Colonic mucosa (tissue), 4 donors: ENCODE data around the gene EIF1AD. TPM values are rescaled to one million over a fixed set of nuclear protein-coding genes. Genes with fewer than 3 reads are reported as not detected.

ENCODE experiments used
- DNase-seq: peaks from one replicate; pipeline ENCODE4 v3.0.0-alpha.2; 2020
- H3K27ac ChIP-seq: fragments of 200-600 bp; one replicate; pipeline ENCODE4 v1.8.0; 2021
- H3K27me3 ChIP-seq: fragments of 200-600 bp; one replicate; pipeline ENCODE4 v1.8.0; 2021
- H3K36me3 ChIP-seq: fragments of 200-600 bp; one replicate; pipeline ENCODE4 v1.8.0; 2021
- H3K4me1 ChIP-seq: fragments of 200-600 bp; one replicate; pipeline ENCODE4 v1.8.0; 2021; ENCODE audit warnings: mild to moderate bottlenecking
- H3K4me3 ChIP-seq: fragments of 200-600 bp; one replicate; pipeline ENCODE4 v1.8.0; 2021
- H3K9ac ChIP-seq, 2 donors: one replicate each; pipeline ENCODE4 v1.7.0; 2013; ENCODE audit warnings: control low read depth in 2 of 2, low read depth in 2 of 2, low read length in 2 of 2
- H3K9me3 ChIP-seq: fragments of 200-600 bp; one replicate; pipeline ENCODE4 v1.8.0; 2021
- intact Hi-C: fragments of 100-400 bp; cut with DNase I; formaldehyde crosslinking; loops from one replicate; pipeline ENCODE4 v1.14.1; 2022
- total RNA-seq, 2 donors: library from RNA; stranded (reverse); fragmentation: NEBNext Ultra II Directional in 1 of 2; extraction: Animal tissue kit (Norgen Biotek cat#: 25700) in 1 of 2; gene quantifications; one replicate each; pipeline ENCODE4 v1.2.1, GENCODE V29; 2021
- TF ChIP-seq, protein P1 (sequence below): fragments of 200-600 bp; IDR thresholded peaks from one replicate; pipeline ENCODE4 v1.8.0; 2022; ENCODE audit warnings: antibody characterized with exemption, mild to moderate bottlenecking
- donor health status: healthy.
- donor health status: DM: no; HTN: no; CAD: no.
- donor health status: DM: no; HTN: no; CAD: no.

The EIF1AD gene
- total RNA-seq, 2 donors from 2014 or later: 27.8 to 32.8 TPM

- Histone ChIP-seq H3K9ac (no peak overlapping the region), H3K4me3 (no peak overlapping the region), H3K36me3 (no peaks in the 10 kb centered on the region), H3K27me3 (no peaks in the 10 kb centered on the region), H3K4me1 (no peaks in the 10 kb centered on the region), H3K27ac (no peak overlapping the region), H3K9me3 (no peaks in the 10 kb centered on the region)
- TF ChIP-seq, protein P1, sequence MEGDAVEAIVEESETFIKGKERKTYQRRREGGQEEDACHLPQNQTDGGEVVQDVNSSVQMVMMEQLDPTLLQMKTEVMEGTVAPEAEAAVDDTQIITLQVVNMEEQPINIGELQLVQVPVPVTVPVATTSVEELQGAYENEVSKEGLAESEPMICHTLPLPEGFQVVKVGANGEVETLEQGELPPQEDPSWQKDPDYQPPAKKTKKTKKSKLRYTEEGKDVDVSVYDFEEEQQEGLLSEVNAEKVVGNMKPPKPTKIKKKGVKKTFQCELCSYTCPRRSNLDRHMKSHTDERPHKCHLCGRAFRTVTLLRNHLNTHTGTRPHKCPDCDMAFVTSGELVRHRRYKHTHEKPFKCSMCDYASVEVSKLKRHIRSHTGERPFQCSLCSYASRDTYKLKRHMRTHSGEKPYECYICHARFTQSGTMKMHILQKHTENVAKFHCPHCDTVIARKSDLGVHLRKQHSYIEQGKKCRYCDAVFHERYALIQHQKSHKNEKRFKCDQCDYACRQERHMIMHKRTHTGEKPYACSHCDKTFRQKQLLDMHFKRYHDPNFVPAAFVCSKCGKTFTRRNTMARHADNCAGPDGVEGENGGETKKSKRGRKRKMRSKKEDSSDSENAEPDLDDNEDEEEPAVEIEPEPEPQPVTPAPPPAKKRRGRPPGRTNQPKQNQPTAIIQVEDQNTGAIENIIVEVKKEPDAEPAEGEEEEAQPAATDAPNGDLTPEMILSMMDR: no peak
- no peak for DNase-seq
- intact Hi-C loops: loop anchor here (10.0 kb wide), 1 partner anchor 267 kb away; the partner anchor contains the start of gene RNASEH2C
Observed at GRCh38 chr11:65992056-65992455, 9.9 kb downstream of the EIF1AD start.

GRCh38 chr11:65988791-65989592 is 13.0 kb downstream of the EIF1AD start:
- intact Hi-C loops: loop anchor here (5.0 kb wide), 1 partner anchor 102 kb away; the partner anchor contains the start of gene FIBP
- H3K9ac ChIP-seq: no peak overlapping the region
- peak; percentile 95 for DNase-seq
- H3K4me1 ChIP-seq: no peaks in the 10 kb centered on the region
- no peak overlapping the region for H3K27ac ChIP-seq
- no peaks in the 10 kb centered on the region for H3K27me3 ChIP-seq
- no peaks in the 10 kb centered on the region for H3K9me3 ChIP-seq
- H3K4me3 ChIP-seq: no peak overlapping the region
- TF ChIP-seq, protein P1: peak; percentile 86
- H3K36me3 ChIP-seq: no peaks in the 10 kb centered on the region

DNA sequence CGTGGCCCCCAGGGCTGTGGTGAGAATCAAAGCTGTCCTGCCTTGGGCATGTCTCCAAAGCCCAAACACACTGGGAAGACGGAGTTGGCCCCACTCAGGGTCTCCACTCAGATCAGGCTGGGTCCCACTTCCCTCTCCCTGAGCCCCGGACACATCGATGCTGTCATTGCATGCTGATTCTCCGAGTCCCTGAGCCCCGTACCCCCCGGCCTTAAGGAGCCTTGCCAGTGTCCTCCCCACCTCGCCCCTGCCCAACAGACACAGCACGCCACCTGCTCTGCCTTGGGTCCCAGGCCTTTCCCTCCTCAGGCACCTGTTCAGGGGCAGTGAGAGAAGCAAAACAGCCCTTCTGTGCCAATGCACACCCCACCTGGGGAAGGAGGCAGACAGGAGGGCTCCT is 14.6 kb downstream of the EIF1AD start:
- Histone ChIP-seq H3K27me3 (no peaks in the 10 kb centered on the region), H3K9me3 (no peaks in the 10 kb centered on the region), H3K4me1 (no peaks in the 10 kb centered on the region), H3K9ac (no peak overlapping the region), H3K4me3 (no peak overlapping the region), H3K27ac (no peak overlapping the region), H3K36me3 (no peaks in the 10 kb centered on the region)
- no peak for DNase-seq
- TF ChIP-seq, protein P1: no peak
- intact Hi-C loops: loop anchor here (5.0 kb wide), 1 partner anchor 100 kb away; the partner anchor contains the start of gene FIBP

DNA sequence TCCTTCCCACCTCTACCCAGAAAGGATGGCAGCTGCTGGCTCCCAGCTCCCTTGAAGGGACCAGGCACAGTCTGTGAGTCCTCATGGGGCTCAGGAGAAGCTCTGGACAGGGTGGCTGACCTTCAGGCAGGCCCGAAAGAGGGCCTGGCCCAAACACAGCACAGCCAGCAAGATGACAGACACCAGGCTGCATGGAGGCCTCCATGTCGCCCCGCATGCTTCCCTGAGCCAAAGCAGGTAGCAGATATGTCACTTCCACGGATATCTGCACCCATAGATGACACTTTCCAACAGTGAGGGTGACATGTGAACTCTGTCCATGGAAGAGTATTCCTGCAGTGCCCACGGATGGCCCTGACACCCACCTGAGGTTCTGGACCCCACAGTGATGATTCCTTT is 18.4 kb downstream of the EIF1AD start:
- Histone ChIP-seq H3K9ac (no peak overlapping the region), H3K27ac (no peak overlapping the region), H3K9me3 (no peaks in the 10 kb centered on the region), H3K4me3 (no peak overlapping the region), H3K36me3 (no peaks in the 10 kb centered on the region), H3K27me3 (no peaks in the 10 kb centered on the region), H3K4me1 (no peaks in the 10 kb centered on the region)
- DNase-seq: no peak
- TF ChIP-seq, protein P1: no peak
- intact Hi-C loops: no loop called here

DNA sequence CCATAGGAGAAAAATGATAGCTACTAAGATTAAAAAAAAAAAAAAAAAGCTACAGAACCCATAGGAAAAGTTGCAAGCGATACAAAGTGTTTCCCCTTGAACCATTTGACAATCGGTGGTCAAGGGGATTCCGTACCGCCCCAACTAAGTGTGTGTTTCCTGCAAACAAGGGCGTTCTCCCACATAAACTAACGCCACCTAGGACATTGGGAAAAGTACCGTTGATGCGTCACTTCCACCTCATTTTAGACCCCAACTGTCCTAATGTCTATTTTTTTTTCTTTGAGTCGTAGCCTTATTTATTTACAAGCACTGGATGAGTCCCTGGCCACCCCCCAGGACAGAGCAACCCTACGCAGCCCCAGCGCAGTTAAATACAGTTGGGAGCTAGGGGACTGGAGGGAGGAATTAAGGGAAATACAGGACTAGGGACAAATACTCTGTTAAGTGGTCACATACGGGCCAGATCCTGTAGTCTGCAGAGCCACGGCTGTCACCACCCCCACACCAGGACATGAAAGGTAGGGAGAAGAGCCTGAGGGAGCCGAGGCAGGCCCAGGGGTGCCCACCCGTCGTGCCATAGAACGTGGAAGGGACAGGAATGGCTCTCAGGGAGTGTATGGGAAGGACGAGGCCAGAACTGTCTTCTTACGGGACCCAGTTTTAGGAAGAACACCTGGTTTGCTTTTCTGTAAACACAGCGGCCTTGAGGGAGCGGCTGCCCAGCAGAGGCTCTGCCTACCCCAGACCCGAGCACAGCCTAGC is 19.0 kb downstream of the EIF1AD start:
- no peak overlapping the region for H3K27ac ChIP-seq
- no peaks in the 10 kb centered on the region for H3K4me1 ChIP-seq
- H3K27me3 ChIP-seq: no peaks in the 10 kb centered on the region
- intact Hi-C loops: no loop called here
- no peak for DNase-seq
- peaks cover 5% of the 10 kb centered on the region for H3K36me3 ChIP-seq
- TF ChIP-seq, protein P1: no peak
- no peak overlapping the region for H3K4me3 ChIP-seq
- no peaks in the 10 kb centered on the region for H3K9me3 ChIP-seq
- H3K9ac ChIP-seq: no peak overlapping the region
